NCI-H524 treated with DMSO at 0.1 percent for 48 hours (cell line): ENCODE results near the gene CCL2.

ENCODE experiments used
- DNase-seq: peaks from one replicate; lab custom pipeline; 2025; lab: John Stamatoyannopoulos, UW

CCL2 gene

GRCh38 chr17:34265711-34266110, 10.6 kb downstream of the CCL2 start:
- no peak for DNase-seq

- no peak for DNase-seq
Observed at GRCh38 chr17:34269969-34270368, 14.9 kb downstream of the CCL2 start, which contains the start of gene CCL7. TSS of gene CCL7 (plus strand) at chr17:34270221. CDS start at chr17:34270291, 70 bp downstream.

- DNase-seq, result no peak
Observed at GRCh38 chr17:34275881-34276280, 20.8 kb downstream of the CCL2 start.

- DNase-seq, result no peak
Observed at GRCh38 chr17:34276826-34277225, 21.7 kb downstream of the CCL2 start.

GRCh38 chr17:34283571-34283970, 28.5 kb downstream of the CCL2 start:
- no peak for DNase-seq

- DNase-seq, result no peak
Observed at GRCh38 chr17:34285286-34285792, 30.3 kb downstream of the CCL2 start, which contains the start of gene CCL11. TSS of gene CCL11 (plus strand) at chr17:34285742. CDS start at chr17:34285809, 67 bp downstream.

- no peak for DNase-seq
Observed at GRCh38 chr17:34287875-34288274, 32.8 kb downstream of the CCL2 start.

GRCh38 chr17:34290586-34290985, 35.5 kb downstream of the CCL2 start:
- DNase-seq, result no peak

GRCh38 chr17:34291721-34292348, 36.8 kb downstream of the CCL2 start:
- DNase-seq, result no peak

GRCh38 chr17:34299027-34299426, 43.9 kb downstream of the CCL2 start:
- no peak for DNase-seq

- no peak for DNase-seq
Observed at GRCh38 chr17:34299956-34300577, 45.0 kb downstream of the CCL2 start.

GRCh38 chr17:34300652-34301370, 45.7 kb downstream of the CCL2 start:
- no peak for DNase-seq

- no peak for DNase-seq
Observed at GRCh38 chr17:34301986-34302385, 46.9 kb downstream of the CCL2 start.

- DNase-seq, result no peak
Observed at GRCh38 chr17:34302636-34303035, 47.6 kb downstream of the CCL2 start.

GRCh38 chr17:34303606-34304005, 48.5 kb downstream of the CCL2 start:
- DNase-seq, result no peak

GRCh38 chr17:34305061-34305460, 50.0 kb downstream of the CCL2 start:
- DNase-seq, result no peak

GRCh38 chr17:34305606-34306005, 50.5 kb downstream of the CCL2 start:
- no peak for DNase-seq

- no peak for DNase-seq
Observed at GRCh38 chr17:34306466-34306865, 51.4 kb downstream of the CCL2 start.
